Activated CD4-positive, alpha-beta memory T cell treated with anti-CD3 and anti-CD28 coated beads for 36 hours (primary cell): ENCODE data around the gene TSPEAR. TPM values are rescaled to one million over a fixed set of nuclear protein-coding genes. Genes with fewer than 3 reads are reported as not detected.
A peak's percentile ranks its signal among the peaks of the same experiment; 100 is the strongest.

Source experiments
- CTCF ChIA-PET: fragments of 350-600 bp; sonication (Branson Sonifier 250); formaldehyde crosslinking; loops from one replicate; lab custom pipeline; 2021; ENCODE audit warnings: antibody characterized with exemption, inconsistent platforms; lab: Charles Lee
- POLR2A ChIA-PET: fragments of 350-600 bp; sonication (Branson Sonifier 250); formaldehyde crosslinking; loops from one replicate; lab custom pipeline; 2021; ENCODE audit warnings: antibody characterized with exemption; lab: Charles Lee
- DNase-seq: peaks from one replicate; pipeline ENCODE4 v3.0.0-alpha.2; 2020
- H3K27ac Mint-ChIP-seq: one replicate; pipeline ENCODE4 v1.8.0; 2021; ENCODE audit warnings: mixed read lengths
- H3K27me3 Mint-ChIP-seq: one replicate; pipeline ENCODE4 v1.8.0; 2021; ENCODE audit warnings: mixed read lengths
- H3K36me3 Mint-ChIP-seq: one replicate; pipeline ENCODE4 v1.8.0; 2021; ENCODE audit warnings: mixed read lengths
- H3K4me1 Mint-ChIP-seq: one replicate; pipeline ENCODE4 v1.8.0; 2021; ENCODE audit warnings: low read depth, mixed read lengths
- H3K4me3 Mint-ChIP-seq: one replicate; pipeline ENCODE4 v1.8.0; 2021; ENCODE audit warnings: mild to moderate bottlenecking, mixed read lengths
- H3K9me3 Mint-ChIP-seq: one replicate; pipeline ENCODE4 v1.8.0; 2021; ENCODE audit warnings: mixed read lengths
- intact Hi-C: fragments of 100-400 bp; cut with micrococcal nuclease; formaldehyde crosslinking; loops from one replicate; pipeline ENCODE4 v1.15.1; 2023
- total RNA-seq, 2 experiments: library from RNA; stranded (reverse); gene quantifications; one replicate each; pipeline ENCODE4 v1.2.3, GENCODE V29; 2021

TSPEAR gene
- total RNA-seq, 2 experiments from 2014 or later: not detected

DNA sequence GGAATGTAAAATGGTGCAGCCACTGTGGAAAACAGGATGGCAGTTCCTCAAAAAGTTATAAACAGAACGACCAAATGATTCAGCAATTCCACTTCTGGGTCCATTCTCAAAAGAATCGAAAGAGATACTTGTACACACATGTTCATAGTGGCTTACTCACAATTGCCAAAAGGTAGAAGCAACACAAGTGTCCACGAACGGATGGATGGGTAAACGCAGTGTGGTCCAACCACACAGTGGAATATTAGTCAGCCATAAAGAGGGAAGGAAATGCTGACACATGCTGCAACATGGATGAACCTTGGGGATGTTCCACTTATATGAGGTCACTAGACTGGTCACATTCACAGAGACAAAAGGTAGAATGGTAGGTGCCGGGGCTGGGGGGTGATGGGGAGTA lies 176.7 kb downstream of the TSPEAR start:
- Mint-ChIP-seq H3K27me3 (no peaks in the 10 kb centered on the region), H3K9me3 (no peaks in the 10 kb centered on the region), H3K36me3 (no peaks in the 10 kb centered on the region), H3K4me3 (no peak overlapping the region), H3K27ac (no peak overlapping the region), H3K4me1 (no peaks in the 10 kb centered on the region)
- ChIA-PET CTCF (no interaction called here), POLR2A (no interaction called here)
- intact Hi-C loops: no loop called here
- DNase-seq: peak; percentile 23

DNA sequence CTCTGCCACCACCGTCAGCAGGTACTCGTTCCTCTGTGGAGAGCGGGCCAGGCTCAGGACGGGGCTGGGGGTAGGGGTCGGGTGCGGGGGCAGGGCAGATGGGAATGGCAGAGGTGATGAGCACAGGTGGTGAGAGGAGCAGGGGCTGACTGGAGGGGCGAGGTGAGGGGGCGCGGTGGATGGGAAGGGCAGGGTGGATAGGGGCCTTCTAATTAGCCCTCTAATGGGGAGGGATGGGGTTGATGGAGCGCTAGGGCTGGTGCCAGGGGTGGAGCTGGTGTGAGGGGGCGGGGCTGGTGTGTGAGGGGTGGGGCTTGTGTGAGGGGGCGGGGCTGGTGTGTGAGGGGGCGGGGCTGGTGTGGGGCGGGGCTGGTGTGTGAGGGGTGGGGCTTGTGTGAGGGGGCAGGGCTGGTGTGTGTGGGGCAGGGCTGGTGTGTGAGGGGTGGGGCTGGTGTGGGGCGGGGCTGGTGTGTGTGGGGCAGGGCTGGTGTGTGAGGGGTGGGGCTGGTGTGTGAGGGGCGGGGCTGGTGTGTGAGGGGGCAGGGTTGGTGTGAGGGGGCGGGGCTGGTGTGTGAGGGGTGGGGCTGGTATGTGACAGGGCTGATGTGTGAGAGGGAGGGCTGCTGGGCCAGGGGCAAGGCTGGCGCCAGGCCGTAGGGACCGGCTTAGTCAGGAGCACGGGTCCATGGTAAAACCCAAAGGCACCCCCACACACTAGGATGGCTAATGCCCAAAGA lies 177.3 kb downstream of the TSPEAR start:
- Mint-ChIP-seq H3K4me3 (no peak overlapping the region), H3K27me3 (no peaks in the 10 kb centered on the region), H3K4me1 (no peaks in the 10 kb centered on the region), H3K36me3 (no peaks in the 10 kb centered on the region), H3K27ac (no peak overlapping the region), H3K9me3 (no peaks in the 10 kb centered on the region)
- intact Hi-C loops: no loop called here
- no peak for DNase-seq
- CTCF ChIA-PET: no interaction called here
- POLR2A ChIA-PET: no interaction called here

- Mint-ChIP-seq H3K36me3 (no peaks in the 10 kb centered on the region), H3K4me1 (no peaks in the 10 kb centered on the region), H3K27me3 (no peaks in the 10 kb centered on the region), H3K27ac (no peak overlapping the region), H3K4me3 (no peak overlapping the region), H3K9me3 (no peaks in the 10 kb centered on the region)
- intact Hi-C loops: no loop called here
- ChIA-PET CTCF (interaction anchor here (0.6 kb wide), 1 partner anchor 60 kb away, joined by 3 read pairs; no protein-coding TSS in a partner anchor), POLR2A (no interaction called here)
- no peak for DNase-seq
Observed at GRCh38 chr21:44533121-44533890, 178.1 kb downstream of the TSPEAR start.

DNA sequence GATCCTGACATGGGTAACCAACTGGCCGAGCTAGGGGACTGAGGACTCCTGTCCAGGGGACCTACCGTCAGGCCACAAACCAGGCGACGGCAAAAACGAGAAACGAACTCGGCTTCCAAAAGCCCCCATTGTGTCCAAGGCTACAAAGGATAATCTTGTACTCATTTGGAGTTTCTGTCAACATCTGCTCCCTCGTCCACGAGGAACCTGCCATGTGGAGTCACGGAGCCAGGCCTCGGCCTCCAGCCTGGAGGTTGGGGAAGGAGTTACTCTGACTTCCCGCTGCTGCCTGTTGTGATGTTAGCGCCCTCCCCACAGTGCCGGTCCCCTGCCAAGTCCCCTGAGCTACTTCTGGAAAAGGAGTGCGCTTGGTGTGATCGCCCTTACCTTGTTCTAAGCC lies 178.7 kb downstream of the TSPEAR start:
- no peaks in the 10 kb centered on the region for H3K4me1 Mint-ChIP-seq
- H3K36me3 Mint-ChIP-seq: no peaks in the 10 kb centered on the region
- no peak overlapping the region for H3K27ac Mint-ChIP-seq
- no peak overlapping the region for H3K4me3 Mint-ChIP-seq
- CTCF ChIA-PET: interaction anchor here (0.6 kb wide), 1 partner anchor 59 kb away, joined by 3 read pairs; no protein-coding TSS in a partner anchor
- DNase-seq: no peak
- no peaks in the 10 kb centered on the region for H3K9me3 Mint-ChIP-seq
- intact Hi-C loops: no loop called here
- H3K27me3 Mint-ChIP-seq: no peaks in the 10 kb centered on the region
- POLR2A ChIA-PET: no interaction called here

DNA sequence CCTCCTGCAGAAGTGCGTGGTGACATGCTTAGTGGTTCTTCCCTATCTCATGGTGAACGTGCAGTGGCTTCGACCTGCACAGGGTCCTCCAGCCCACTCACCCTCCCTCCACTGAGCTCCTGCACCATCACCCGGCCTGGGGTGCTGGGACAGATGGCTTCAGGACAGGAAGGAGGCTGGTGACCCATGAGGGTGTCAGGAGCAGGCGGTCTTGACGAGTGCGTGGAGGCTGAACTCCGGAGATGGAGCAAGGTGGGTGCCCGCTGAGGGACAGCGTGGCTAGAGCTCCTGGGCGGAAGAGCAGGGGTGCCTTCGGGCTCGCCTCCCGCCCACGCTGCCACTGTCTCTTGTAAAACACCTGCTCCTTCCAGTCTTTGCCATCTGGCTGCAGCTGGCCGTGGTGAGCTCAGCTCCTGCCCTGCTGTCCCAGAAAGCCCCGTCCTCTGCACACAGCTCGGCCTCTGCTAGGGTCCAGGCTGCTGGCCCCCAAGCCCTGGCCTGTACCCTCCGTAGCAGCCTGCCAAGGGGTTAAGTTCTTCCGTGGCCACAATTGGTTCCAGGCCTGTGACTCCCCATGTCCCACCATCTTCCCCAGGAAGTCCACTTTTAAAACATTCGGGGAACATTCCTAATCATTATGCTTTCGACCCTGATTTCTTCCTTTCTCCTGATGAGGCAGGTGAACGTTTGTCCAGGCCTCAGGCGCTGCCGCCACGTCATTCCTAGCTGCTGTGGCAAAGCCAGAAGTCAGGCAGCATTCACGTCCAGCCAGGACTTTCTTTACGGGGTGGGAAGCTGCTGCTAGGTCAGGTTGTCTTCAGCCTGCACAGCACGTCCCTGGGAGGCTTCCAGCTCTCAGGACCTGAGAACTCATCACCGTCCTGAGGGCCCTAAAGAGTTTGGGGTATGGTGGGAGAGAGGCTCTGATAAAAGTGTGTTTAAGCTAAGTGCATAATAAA lies 179.5 kb downstream of the TSPEAR start:
- Mint-ChIP-seq H3K4me1 (no peaks in the 10 kb centered on the region), H3K27me3 (no peaks in the 10 kb centered on the region), H3K4me3 (no peak overlapping the region), H3K36me3 (no peaks in the 10 kb centered on the region), H3K9me3 (no peaks in the 10 kb centered on the region), H3K27ac (no peak overlapping the region)
- intact Hi-C loops: no loop called here
- DNase-seq: no peak
- CTCF ChIA-PET: interaction anchor here (0.6 kb wide), 1 partner anchor 58 kb away, joined by 3 read pairs; no protein-coding TSS in a partner anchor
- POLR2A ChIA-PET: no interaction called here

DNA sequence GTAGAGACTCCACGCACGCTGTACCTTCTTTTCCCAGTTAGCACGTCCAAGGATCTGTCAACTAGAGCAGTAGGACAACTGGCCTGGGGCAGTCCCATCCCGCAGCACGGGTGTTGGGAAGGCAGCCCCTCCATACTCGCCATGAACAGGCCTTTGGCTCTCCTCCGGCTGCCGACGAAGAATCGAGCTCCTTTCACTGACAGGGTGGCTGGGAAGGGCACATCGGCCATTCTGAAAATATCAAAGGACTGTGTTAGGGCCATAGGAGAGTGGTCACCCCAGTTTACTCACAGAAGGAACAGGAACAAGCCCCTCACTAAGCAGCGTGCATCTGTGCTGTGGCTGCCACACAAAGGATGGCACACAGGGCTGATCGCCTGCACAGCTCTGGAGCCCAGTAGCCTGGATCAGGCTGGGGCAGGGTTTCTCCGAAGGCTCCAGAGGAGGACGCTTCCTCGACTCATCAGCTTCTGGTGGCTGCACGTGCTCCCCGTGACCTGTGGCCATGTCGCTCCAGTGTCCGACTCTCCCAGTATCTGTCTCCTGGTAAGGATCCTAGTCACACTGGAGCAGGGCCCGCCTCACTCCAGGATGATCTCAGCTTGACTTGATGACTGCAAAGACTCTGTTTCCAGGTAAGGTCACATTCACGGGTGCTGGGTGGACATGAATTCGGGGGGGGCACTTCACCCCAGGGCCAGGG lies 180.3 kb downstream of the TSPEAR start:
- Mint-ChIP-seq H3K4me3 (no peak overlapping the region), H3K27me3 (no peaks in the 10 kb centered on the region), H3K4me1 (no peaks in the 10 kb centered on the region), H3K9me3 (no peaks in the 10 kb centered on the region), H3K27ac (no peak overlapping the region), H3K36me3 (no peaks in the 10 kb centered on the region)
- ChIA-PET CTCF (no interaction called here), POLR2A (no interaction called here)
- no peak for DNase-seq
- intact Hi-C loops: no loop called here

GRCh38 chr21:44530221-44530902 lies 181.0 kb downstream of the TSPEAR start:
- DNase-seq: no peak
- Mint-ChIP-seq H3K27me3 (no peaks in the 10 kb centered on the region), H3K4me1 (no peaks in the 10 kb centered on the region), H3K36me3 (no peaks in the 10 kb centered on the region), H3K9me3 (no peaks in the 10 kb centered on the region), H3K4me3 (no peak overlapping the region), H3K27ac (no peak overlapping the region)
- intact Hi-C loops: no loop called here
- POLR2A ChIA-PET: no interaction called here
- CTCF ChIA-PET: no interaction called here

- no peak for DNase-seq
- Mint-ChIP-seq H3K4me3 (no peak overlapping the region), H3K36me3 (no peaks in the 10 kb centered on the region), H3K4me1 (no peaks in the 10 kb centered on the region), H3K27ac (no peak overlapping the region), H3K9me3 (no peaks in the 10 kb centered on the region), H3K27me3 (no peaks in the 10 kb centered on the region)
- intact Hi-C loops: no loop called here
- ChIA-PET POLR2A (no interaction called here), CTCF (no interaction called here)
Observed at GRCh38 chr21:44529503-44530125, 181.8 kb downstream of the TSPEAR start.

DNA sequence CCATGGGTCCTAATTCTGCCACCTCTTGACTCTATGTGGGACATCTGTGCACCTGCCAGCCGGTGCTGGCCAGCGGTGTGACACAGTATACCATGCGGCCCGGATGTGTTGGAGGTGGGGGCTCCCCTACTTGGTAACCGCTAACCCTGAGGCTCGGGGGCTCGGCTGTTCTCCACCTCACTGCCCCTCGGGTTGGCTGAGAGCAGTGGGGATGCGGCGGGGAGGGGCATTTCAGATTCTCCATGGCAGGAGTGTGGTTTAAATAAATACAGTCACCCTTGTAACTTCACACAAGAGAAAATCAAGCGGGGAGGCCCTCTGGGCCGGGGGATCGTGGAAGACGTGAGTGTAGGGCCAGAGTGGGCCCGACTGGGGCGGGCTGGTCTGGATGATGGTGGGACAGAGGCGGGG lies 182.4 kb downstream of the TSPEAR start:
- DNase-seq: no peak
- H3K4me1 Mint-ChIP-seq: no peaks in the 10 kb centered on the region

DNA sequence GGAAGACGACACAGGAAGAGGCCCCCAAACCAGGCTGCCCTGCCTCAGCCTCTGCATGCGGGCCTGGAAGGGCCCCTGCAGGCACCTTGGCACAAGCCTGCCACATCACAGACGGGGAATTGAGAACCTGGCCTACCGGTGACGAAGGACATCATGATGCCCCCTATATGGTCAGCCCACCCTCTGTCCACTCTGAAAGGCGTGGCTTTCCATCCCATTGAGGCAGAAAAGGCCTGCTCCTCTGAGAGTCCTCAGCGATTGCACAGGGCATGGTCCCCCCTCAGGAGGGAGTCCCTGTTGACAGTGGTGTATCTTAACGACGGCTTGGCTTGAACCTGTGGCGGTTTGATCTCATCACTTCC lies 182.8 kb downstream of the TSPEAR start:
- CTCF ChIA-PET: no interaction called here
- POLR2A ChIA-PET: no interaction called here
- H3K27me3 Mint-ChIP-seq: no peaks in the 10 kb centered on the region
- no peak overlapping the region for H3K4me3 Mint-ChIP-seq
- H3K27ac Mint-ChIP-seq: no peak overlapping the region
- intact Hi-C loops: no loop called here
- no peaks in the 10 kb centered on the region for H3K9me3 Mint-ChIP-seq
- no peaks in the 10 kb centered on the region for H3K36me3 Mint-ChIP-seq
- DNase-seq: no peak
- no peaks in the 10 kb centered on the region for H3K4me1 Mint-ChIP-seq

More for the DNA sequence above, 182.4 kb downstream of the TSPEAR start:
- ChIA-PET POLR2A (no interaction called here), CTCF (no interaction called here)
- no peaks in the 10 kb centered on the region for H3K27me3 Mint-ChIP-seq
- no peaks in the 10 kb centered on the region for H3K36me3 Mint-ChIP-seq
- intact Hi-C loops: no loop called here
- H3K9me3 Mint-ChIP-seq: no peaks in the 10 kb centered on the region
- no peak overlapping the region for H3K27ac Mint-ChIP-seq
- no peak overlapping the region for H3K4me3 Mint-ChIP-seq
